ENCODE measurements around the gene RMP24.

RMP24 gene

DNA sequence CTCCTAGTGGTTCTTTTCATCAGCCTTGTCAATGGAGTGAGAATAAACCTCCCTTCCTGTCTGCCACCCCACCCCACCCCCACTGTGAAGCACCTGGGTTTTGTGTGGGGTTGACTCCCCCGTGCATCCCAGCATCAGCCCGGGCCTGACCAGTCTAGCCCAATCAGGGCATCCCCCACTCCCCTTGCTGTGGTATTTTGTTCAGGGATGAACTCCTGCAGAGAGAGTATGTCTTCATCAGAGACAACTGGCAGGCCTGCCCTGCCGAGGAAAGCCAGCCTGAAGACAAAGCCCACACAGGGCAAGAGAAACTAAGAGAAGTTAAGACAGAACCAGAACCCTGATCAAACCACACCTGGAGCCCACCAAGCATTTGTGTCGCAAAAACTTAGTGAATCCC, 36.7 kb upstream of the RMP24 start:
- TF ChIP-seq, protein P1, sequence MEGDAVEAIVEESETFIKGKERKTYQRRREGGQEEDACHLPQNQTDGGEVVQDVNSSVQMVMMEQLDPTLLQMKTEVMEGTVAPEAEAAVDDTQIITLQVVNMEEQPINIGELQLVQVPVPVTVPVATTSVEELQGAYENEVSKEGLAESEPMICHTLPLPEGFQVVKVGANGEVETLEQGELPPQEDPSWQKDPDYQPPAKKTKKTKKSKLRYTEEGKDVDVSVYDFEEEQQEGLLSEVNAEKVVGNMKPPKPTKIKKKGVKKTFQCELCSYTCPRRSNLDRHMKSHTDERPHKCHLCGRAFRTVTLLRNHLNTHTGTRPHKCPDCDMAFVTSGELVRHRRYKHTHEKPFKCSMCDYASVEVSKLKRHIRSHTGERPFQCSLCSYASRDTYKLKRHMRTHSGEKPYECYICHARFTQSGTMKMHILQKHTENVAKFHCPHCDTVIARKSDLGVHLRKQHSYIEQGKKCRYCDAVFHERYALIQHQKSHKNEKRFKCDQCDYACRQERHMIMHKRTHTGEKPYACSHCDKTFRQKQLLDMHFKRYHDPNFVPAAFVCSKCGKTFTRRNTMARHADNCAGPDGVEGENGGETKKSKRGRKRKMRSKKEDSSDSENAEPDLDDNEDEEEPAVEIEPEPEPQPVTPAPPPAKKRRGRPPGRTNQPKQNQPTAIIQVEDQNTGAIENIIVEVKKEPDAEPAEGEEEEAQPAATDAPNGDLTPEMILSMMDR (IDR thresholded peaks at IDR 0.05; ENCODE audit: low read length, missing control alignments): no peak
- no peak for DNase-seq (ENCODE audit: low read depth)
- no peak overlapping the region for H3K4me3 ChIP-seq (replicated peaks; ENCODE audit: low read depth, low read length)

DNA sequence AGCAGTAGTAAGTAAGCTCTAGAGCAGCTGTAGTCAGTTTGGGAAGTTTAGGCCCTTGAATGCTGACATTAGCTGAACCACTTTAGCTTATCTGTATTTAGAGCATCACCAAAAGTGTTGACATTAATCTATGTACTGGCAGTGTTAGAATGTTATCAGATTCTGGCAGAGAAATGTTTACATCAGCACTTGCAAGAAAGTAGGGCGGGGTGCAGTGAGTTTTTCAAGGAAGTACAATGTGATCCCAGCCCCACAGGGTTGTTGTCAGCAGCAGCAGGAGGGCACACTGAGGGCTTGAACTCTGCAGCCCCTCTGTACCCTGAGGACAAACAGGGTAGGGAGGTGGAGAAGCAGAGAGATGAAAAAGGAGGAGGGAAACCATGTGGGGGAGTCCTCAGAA, 35.5 kb upstream of the RMP24 start:
- no peak overlapping the region for H3K4me3 ChIP-seq (replicated peaks; ENCODE audit: low read depth, low read length)
- TF ChIP-seq, protein P1 (IDR thresholded peaks at IDR 0.05; ENCODE audit: low read length, missing control alignments): no peak
- DNase-seq (ENCODE audit: low read depth): no peak

DNA sequence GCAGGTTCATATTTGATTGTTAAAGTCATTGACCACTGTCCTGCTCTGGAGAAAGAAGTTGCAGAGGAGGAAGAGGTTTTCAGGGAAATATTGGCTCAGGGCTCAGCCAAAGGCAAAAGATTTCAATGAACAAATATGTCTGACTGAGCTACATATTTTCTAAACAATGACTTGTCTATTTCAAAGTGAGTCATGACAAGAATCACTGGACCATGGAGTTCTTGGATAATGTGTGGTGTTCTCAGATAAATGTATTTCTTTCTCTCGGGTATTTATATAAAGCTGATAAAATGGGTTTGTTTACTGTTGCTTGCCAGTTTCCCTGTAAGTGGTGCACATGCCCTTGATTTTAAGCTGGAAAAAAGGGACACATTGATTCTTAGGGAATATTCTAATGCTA, 34.3 kb upstream of the RMP24 start:
- TF ChIP-seq, protein P1 (IDR thresholded peaks at IDR 0.05; ENCODE audit: low read length, missing control alignments): no peak
- H3K4me3 ChIP-seq (replicated peaks; ENCODE audit: low read depth, low read length): no peak overlapping the region
- DNase-seq (ENCODE audit: low read depth): peak; percentile 42

DNA sequence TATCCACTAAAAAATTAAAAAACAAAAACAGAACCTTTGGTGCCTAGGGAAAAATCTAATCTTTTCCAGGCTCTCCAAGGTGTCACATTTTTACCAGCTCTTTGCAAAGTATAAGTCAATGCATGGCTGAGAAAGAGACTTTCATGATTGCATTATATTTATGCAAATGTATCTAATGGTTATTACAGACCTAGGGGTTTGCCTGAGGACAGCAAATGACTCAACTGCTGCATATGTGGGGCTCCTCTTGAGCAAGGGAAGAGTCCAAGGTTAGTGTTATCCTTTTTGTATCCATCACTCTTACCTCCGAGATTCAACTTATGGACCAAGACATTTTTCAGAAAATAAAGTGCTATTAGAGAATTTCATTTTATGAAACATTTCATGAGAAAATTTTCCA, 33.9 kb upstream of the RMP24 start:
- no peak overlapping the region for H3K4me3 ChIP-seq (replicated peaks; ENCODE audit: low read depth, low read length)
- DNase-seq (ENCODE audit: low read depth): no peak
- TF ChIP-seq, protein P1 (IDR thresholded peaks at IDR 0.05; ENCODE audit: low read length, missing control alignments): no peak

DNA sequence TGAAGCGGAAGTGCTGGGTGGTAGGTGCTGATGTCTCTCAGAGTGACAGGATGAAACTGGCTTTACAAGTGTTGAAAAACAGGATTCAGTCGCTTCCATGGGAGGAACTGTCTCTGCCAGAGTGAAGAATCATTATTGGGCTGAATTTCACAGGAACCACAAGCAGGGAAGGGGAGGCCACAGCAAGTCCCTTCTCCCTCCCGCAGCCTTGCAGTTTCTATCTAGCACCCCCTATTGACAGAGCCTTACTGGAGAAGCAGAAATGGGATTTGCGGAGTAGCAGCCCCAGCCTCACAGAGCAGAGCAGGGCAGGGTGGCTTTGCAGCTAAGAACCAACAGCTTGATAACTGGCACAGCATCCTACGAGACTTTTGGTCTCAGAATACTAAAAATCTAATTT, 33.3 kb upstream of the RMP24 start:
- no peak overlapping the region for H3K4me3 ChIP-seq (replicated peaks; ENCODE audit: low read depth, low read length)
- TF ChIP-seq, protein P1 (IDR thresholded peaks at IDR 0.05; ENCODE audit: low read length, missing control alignments): peak; percentile 31
- DNase-seq (ENCODE audit: low read depth): peak; percentile 9

DNA sequence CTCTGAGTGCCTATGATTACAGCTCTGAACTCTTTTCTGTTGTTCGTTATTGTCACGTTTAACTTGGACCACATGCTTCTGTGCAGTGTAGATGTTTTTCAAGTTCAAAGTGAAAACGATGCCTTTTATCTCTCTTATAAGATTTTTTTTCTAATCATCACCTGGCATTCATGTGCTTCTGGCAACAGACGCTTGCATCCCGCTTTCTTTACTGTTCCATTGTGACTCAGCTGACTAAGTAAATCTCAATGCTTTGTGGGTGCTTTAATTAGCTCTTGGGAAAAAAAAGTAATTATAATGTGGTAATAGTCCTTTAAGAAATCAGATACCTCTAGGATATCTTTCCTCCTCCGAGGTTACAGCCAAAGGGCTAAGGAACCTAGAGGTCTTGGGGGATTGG, 31.2 kb upstream of the RMP24 start:
- H3K4me3 ChIP-seq (replicated peaks; ENCODE audit: low read depth, low read length): no peak overlapping the region
- no peak for DNase-seq (ENCODE audit: low read depth)
- TF ChIP-seq, protein P1 (IDR thresholded peaks at IDR 0.05; ENCODE audit: low read length, missing control alignments): no peak

DNA sequence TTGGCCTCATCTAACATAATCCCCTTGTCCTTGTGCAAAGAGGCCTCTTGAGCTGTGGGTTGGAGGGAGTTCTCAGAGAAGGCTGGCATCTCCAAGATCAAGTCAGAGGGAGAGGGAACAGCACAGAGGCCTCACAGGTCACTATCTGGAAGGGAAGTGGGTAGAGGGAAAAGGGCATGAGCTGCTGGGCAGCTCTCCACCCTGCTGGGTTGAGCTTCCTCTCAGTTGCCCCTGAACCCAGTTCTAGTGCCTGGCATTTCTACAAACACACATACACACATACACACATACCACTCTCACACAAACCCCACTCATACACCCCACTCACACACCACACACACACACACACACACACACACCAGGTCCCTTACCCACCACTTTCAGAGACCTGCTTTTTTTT, 30.3 kb upstream of the RMP24 start:
- no peak overlapping the region for H3K4me3 ChIP-seq (replicated peaks; ENCODE audit: low read depth, low read length)
- TF ChIP-seq, protein P1 (IDR thresholded peaks at IDR 0.05; ENCODE audit: low read length, missing control alignments): no peak
- no peak for DNase-seq (ENCODE audit: low read depth)

All from fibroblast of pulmonary artery (primary cell).